GM23338 (cell line): ENCODE results near the gene AOAH. TPM values are rescaled to one million over a fixed set of nuclear protein-coding genes. Genes with fewer than 3 reads are reported as not detected.

Source experiments
- ATAC-seq: fragments of 200-7000 bp; cut with Tn5 transposase; 3 replicates; pipeline ENCODE4 v1.9.1; 2020
- DNase-seq: peaks from one replicate; pipeline ENCODE4 v3.0.0-alpha.2; 2015; ENCODE audit warnings: low spot score
- H2AFZ ChIP-seq: fragments of 200-600 bp; sonication (generic); 2 replicates; pipeline ENCODE4 v1.8.0; 2016; ENCODE audit warnings: antibody characterized with exemption, mild to moderate bottlenecking, moderate library complexity
- H3F3A ChIP-seq: fragments of 200-600 bp; sonication (generic); replicated peaks from 2 replicates; pipeline ENCODE4 v1.8.0; 2017; ENCODE audit warnings: antibody characterized with exemption, mixed run types, low read depth
- H3K27ac ChIP-seq: fragments of 200-600 bp; sonication (generic); 2 replicates; pipeline ENCODE4 v1.6.1; 2016; ENCODE audit warnings: low read depth
- H3K27me3 ChIP-seq: fragments of 200-600 bp; sonication (generic); 2 replicates; pipeline ENCODE4 v1.8.0; 2016; ENCODE audit warnings: mild to moderate bottlenecking, mixed run types, moderate library complexity; ENCODE audit not compliant: insufficient read depth
- H3K36me3 ChIP-seq: fragments of 200-600 bp; sonication (generic); 2 replicates; pipeline ENCODE4 v1.8.0; 2016; ENCODE audit warnings: mild to moderate bottlenecking; ENCODE audit not compliant: insufficient read depth
- H3K4me1 ChIP-seq: fragments of 200-600 bp; sonication (generic); 2 replicates; pipeline ENCODE4 v1.8.0; 2016; ENCODE audit warnings: mild to moderate bottlenecking, moderate library complexity; ENCODE audit not compliant: insufficient read depth
- H3K4me2 ChIP-seq: fragments of 200-600 bp; sonication (generic); 2 replicates; pipeline ENCODE4 v1.7.1; 2017; ENCODE audit warnings: mixed run types
- H3K4me3 ChIP-seq: fragments of 200-600 bp; sonication (generic); 2 replicates; pipeline ENCODE4 v1.6.1; 2016; ENCODE audit warnings: mixed run types
- H3K79me2 ChIP-seq: fragments of 200-600 bp; sonication (generic); replicated peaks from 2 replicates; pipeline ENCODE4 v1.8.0; 2017; ENCODE audit warnings: mild to moderate bottlenecking; ENCODE audit not compliant: insufficient read depth
- H3K9me2 ChIP-seq: fragments of 200-600 bp; sonication (generic); 2 replicates; pipeline ENCODE4 v1.8.0; 2017; ENCODE audit not compliant: insufficient read depth
- H4K20me1 ChIP-seq: fragments of 200-600 bp; sonication (generic); replicated peaks from 2 replicates; pipeline ENCODE4 v1.8.0; 2017; ENCODE audit warnings: mild to moderate bottlenecking; ENCODE audit not compliant: insufficient read depth
- H3K27ac Mint-ChIP-seq: 2 replicates; pipeline ENCODE4 v1.8.0; 2020; ENCODE audit warnings: inconsistent platforms, mild to moderate bottlenecking, moderate library complexity, mixed read lengths
- H3K27me3 Mint-ChIP-seq: 3 replicates; pipeline ENCODE4 v1.8.0; 2022; ENCODE audit warnings: low read depth, mild to moderate bottlenecking, moderate library complexity, mixed read lengths, inconsistent platforms; ENCODE audit not compliant: insufficient read depth, poor library complexity
- H3K36me3 Mint-ChIP-seq: 3 replicates; pipeline ENCODE4 v1.8.0; 2021; ENCODE audit warnings: low read depth, mild to moderate bottlenecking, inconsistent platforms, moderate library complexity, mixed read lengths
- H3K4me1 Mint-ChIP-seq: 3 replicates; pipeline ENCODE4 v1.8.0; 2020; ENCODE audit warnings: mild to moderate bottlenecking, inconsistent platforms, mixed read lengths
- H3K4me3 Mint-ChIP-seq: 3 replicates; pipeline ENCODE4 v1.8.0; 2021; ENCODE audit warnings: moderate library complexity, mild to moderate bottlenecking, inconsistent platforms, mixed read lengths
- H3K9me3 Mint-ChIP-seq: 3 replicates; pipeline ENCODE4 v1.8.0; 2020; ENCODE audit warnings: moderate library complexity, mild to moderate bottlenecking, inconsistent platforms, mixed read lengths
- CREB1 ChIP-seq: fragments of 250-450 bp; sonication (Bioruptor Pico); IDR thresholded peaks from 2 replicates; pipeline ENCODE4 v1.5.0; 2020; ENCODE audit warnings: low read depth, mild to moderate bottlenecking, moderate library complexity
- EZH2 ChIP-seq: fragments of 200-600 bp; sonication (generic); IDR thresholded peaks from one replicate; pipeline ENCODE4 v1.8.0; 2017; ENCODE audit warnings: antibody characterized with exemption, mild to moderate bottlenecking, low read depth; ENCODE audit not compliant: unreplicated experiment
- JUNB ChIP-seq: IDR thresholded peaks from one replicate; pipeline ENCODE4 v1.6.1; 2016; ENCODE audit warnings: antibody characterized with exemption; ENCODE audit not compliant: unreplicated experiment
- NANOG ChIP-seq: IDR thresholded peaks from 2 replicates; pipeline ENCODE4 v1.6.1; 2016; ENCODE audit warnings: antibody characterized with exemption, borderline replicate concordance
- POLR2AphosphoS5 ChIP-seq: IDR thresholded peaks from 2 replicates; pipeline ENCODE4 v1.6.1; 2016; ENCODE audit warnings: antibody characterized with exemption, low read depth
- STAT1 ChIP-seq: IDR thresholded peaks from one replicate; pipeline ENCODE4 v1.6.1; 2016; ENCODE audit warnings: antibody characterized with exemption; ENCODE audit not compliant: unreplicated experiment
- ZNF114 ChIP-seq: fragments of 250-450 bp; sonication (Bioruptor Pico); IDR thresholded peaks from 2 replicates; pipeline ENCODE4 v1.5.0; 2020; ENCODE audit warnings: mild to moderate bottlenecking, moderate library complexity
- ZNF331 ChIP-seq: fragments of 250-450 bp; sonication (Bioruptor Pico); IDR thresholded peaks from 2 replicates; pipeline ENCODE4 v1.5.0; 2020; ENCODE audit warnings: low read depth, mild to moderate bottlenecking, moderate library complexity
- polyA plus RNA-seq: library from polyadenylated mRNA; unstranded; fragments of >200 nt; fragmentation: Nextera tagmentation; extraction: Ambion mirVana; gene quantifications from 2 replicates; pipeline ENCODE4 v1.2.1, GENCODE V29; 2016
- total RNA-seq: library from RNA; depleted of rRNA; stranded (reverse); fragments of >200 nt; shearing (Covaris generic); gene quantifications from 2 replicates; pipeline ENCODE4 v1.2.3, GENCODE V29; 2014
- TF ChIP-seq, protein P1 (sequence below): IDR thresholded peaks from one replicate; pipeline ENCODE4 v1.6.1; 2018; ENCODE audit warnings: antibody characterized with exemption; ENCODE audit not compliant: unreplicated experiment
- TF ChIP-seq, protein P2 (sequence below), 2 experiments: fragments of 200-600 bp in 1 of 2; sonication (generic) in 1 of 2; conservative IDR thresholded peaks; 2 replicates each; pipeline versions ENCODE4 v1.5.1 to v1.6.1; 2016 to 2017; ENCODE audit warnings: antibody characterized with exemption in 2 of 2, low read depth in 2 of 2, mild to moderate bottlenecking in 2 of 2, moderate library complexity in 1 of 2
- TF ChIP-seq, protein P3 (sequence below): fragments of 250-450 bp; sonication (Bioruptor Pico); IDR thresholded peaks from 2 replicates; pipeline ENCODE4 v1.5.0; 2020; ENCODE audit warnings: mild to moderate bottlenecking, moderate library complexity

The AOAH gene
- total and polyA plus RNA-seq, 2 experiments from 2014 or later, result not detected

- TF ChIP-seq, protein P1, sequence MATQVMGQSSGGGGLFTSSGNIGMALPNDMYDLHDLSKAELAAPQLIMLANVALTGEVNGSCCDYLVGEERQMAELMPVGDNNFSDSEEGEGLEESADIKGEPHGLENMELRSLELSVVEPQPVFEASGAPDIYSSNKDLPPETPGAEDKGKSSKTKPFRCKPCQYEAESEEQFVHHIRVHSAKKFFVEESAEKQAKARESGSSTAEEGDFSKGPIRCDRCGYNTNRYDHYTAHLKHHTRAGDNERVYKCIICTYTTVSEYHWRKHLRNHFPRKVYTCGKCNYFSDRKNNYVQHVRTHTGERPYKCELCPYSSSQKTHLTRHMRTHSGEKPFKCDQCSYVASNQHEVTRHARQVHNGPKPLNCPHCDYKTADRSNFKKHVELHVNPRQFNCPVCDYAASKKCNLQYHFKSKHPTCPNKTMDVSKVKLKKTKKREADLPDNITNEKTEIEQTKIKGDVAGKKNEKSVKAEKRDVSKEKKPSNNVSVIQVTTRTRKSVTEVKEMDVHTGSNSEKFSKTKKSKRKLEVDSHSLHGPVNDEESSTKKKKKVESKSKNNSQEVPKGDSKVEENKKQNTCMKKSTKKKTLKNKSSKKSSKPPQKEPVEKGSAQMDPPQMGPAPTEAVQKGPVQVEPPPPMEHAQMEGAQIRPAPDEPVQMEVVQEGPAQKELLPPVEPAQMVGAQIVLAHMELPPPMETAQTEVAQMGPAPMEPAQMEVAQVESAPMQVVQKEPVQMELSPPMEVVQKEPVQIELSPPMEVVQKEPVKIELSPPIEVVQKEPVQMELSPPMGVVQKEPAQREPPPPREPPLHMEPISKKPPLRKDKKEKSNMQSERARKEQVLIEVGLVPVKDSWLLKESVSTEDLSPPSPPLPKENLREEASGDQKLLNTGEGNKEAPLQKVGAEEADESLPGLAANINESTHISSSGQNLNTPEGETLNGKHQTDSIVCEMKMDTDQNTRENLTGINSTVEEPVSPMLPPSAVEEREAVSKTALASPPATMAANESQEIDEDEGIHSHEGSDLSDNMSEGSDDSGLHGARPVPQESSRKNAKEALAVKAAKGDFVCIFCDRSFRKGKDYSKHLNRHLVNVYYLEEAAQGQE, result no peak
- no peak for TF ChIP-seq POLR2AphosphoS5
- no peak for TF ChIP-seq JUNB
- TF ChIP-seq, protein P2, sequence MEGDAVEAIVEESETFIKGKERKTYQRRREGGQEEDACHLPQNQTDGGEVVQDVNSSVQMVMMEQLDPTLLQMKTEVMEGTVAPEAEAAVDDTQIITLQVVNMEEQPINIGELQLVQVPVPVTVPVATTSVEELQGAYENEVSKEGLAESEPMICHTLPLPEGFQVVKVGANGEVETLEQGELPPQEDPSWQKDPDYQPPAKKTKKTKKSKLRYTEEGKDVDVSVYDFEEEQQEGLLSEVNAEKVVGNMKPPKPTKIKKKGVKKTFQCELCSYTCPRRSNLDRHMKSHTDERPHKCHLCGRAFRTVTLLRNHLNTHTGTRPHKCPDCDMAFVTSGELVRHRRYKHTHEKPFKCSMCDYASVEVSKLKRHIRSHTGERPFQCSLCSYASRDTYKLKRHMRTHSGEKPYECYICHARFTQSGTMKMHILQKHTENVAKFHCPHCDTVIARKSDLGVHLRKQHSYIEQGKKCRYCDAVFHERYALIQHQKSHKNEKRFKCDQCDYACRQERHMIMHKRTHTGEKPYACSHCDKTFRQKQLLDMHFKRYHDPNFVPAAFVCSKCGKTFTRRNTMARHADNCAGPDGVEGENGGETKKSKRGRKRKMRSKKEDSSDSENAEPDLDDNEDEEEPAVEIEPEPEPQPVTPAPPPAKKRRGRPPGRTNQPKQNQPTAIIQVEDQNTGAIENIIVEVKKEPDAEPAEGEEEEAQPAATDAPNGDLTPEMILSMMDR (conservative IDR thresholded peaks at IDR 0.05; ENCODE audit: low read depth in 2 of 2), result no peak
- TF ChIP-seq ZNF331 (CRISPR knock-in tag), result no peak
- no peak for TF ChIP-seq CREB1 (CRISPR knock-in tag)
These were observed 238.0 kb downstream of the AOAH start (continued) for GRCh38 chr7:36486336-36486735.

DNA sequence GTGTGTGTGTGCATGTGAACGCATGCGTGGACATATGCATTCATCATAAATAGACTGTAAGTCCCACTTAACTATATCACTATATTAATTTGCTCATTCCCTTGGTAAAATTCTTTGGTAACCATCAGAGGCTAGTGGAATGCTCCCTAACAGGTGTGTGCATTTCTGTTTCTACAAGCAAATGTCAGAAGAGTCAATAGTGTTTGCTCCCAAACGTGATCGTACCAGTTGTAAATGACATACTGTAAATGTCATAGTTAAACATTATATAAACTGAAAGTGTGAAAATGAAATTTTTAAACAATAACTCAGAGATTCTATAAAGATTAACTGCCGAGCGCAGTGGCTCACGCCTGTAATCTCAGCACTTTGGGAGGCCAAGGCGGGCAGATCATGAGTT is 240.0 kb downstream of the AOAH start:
- no peak overlapping the region for H3K4me2 ChIP-seq
- no peak overlapping the region for H3K27ac ChIP-seq
- H3K27me3 ChIP-seq, result no peaks in the 10 kb centered on the region
- 0 out of 2 replicates have a peak, but pooled peaks cover 5% of the 10 kb centered on the region for H3K9me2 ChIP-seq
- H2AFZ ChIP-seq, result no peak overlapping the region
- no peaks in the 10 kb centered on the region for H3K79me2 ChIP-seq
- peaks cover 2% of the 10 kb centered on the region for H3K27me3 Mint-ChIP-seq
- no peak overlapping the region for H3K27ac Mint-ChIP-seq
- no peaks in the 10 kb centered on the region for H3K4me1 Mint-ChIP-seq
- no peak for TF ChIP-seq JUNB
- no peak for TF ChIP-seq NANOG
- TF ChIP-seq STAT1, result no peak
- TF ChIP-seq, protein P2 (conservative IDR thresholded peaks at IDR 0.05; ENCODE audit: low read depth in 2 of 2), result no peak
- TF ChIP-seq, protein P3, sequence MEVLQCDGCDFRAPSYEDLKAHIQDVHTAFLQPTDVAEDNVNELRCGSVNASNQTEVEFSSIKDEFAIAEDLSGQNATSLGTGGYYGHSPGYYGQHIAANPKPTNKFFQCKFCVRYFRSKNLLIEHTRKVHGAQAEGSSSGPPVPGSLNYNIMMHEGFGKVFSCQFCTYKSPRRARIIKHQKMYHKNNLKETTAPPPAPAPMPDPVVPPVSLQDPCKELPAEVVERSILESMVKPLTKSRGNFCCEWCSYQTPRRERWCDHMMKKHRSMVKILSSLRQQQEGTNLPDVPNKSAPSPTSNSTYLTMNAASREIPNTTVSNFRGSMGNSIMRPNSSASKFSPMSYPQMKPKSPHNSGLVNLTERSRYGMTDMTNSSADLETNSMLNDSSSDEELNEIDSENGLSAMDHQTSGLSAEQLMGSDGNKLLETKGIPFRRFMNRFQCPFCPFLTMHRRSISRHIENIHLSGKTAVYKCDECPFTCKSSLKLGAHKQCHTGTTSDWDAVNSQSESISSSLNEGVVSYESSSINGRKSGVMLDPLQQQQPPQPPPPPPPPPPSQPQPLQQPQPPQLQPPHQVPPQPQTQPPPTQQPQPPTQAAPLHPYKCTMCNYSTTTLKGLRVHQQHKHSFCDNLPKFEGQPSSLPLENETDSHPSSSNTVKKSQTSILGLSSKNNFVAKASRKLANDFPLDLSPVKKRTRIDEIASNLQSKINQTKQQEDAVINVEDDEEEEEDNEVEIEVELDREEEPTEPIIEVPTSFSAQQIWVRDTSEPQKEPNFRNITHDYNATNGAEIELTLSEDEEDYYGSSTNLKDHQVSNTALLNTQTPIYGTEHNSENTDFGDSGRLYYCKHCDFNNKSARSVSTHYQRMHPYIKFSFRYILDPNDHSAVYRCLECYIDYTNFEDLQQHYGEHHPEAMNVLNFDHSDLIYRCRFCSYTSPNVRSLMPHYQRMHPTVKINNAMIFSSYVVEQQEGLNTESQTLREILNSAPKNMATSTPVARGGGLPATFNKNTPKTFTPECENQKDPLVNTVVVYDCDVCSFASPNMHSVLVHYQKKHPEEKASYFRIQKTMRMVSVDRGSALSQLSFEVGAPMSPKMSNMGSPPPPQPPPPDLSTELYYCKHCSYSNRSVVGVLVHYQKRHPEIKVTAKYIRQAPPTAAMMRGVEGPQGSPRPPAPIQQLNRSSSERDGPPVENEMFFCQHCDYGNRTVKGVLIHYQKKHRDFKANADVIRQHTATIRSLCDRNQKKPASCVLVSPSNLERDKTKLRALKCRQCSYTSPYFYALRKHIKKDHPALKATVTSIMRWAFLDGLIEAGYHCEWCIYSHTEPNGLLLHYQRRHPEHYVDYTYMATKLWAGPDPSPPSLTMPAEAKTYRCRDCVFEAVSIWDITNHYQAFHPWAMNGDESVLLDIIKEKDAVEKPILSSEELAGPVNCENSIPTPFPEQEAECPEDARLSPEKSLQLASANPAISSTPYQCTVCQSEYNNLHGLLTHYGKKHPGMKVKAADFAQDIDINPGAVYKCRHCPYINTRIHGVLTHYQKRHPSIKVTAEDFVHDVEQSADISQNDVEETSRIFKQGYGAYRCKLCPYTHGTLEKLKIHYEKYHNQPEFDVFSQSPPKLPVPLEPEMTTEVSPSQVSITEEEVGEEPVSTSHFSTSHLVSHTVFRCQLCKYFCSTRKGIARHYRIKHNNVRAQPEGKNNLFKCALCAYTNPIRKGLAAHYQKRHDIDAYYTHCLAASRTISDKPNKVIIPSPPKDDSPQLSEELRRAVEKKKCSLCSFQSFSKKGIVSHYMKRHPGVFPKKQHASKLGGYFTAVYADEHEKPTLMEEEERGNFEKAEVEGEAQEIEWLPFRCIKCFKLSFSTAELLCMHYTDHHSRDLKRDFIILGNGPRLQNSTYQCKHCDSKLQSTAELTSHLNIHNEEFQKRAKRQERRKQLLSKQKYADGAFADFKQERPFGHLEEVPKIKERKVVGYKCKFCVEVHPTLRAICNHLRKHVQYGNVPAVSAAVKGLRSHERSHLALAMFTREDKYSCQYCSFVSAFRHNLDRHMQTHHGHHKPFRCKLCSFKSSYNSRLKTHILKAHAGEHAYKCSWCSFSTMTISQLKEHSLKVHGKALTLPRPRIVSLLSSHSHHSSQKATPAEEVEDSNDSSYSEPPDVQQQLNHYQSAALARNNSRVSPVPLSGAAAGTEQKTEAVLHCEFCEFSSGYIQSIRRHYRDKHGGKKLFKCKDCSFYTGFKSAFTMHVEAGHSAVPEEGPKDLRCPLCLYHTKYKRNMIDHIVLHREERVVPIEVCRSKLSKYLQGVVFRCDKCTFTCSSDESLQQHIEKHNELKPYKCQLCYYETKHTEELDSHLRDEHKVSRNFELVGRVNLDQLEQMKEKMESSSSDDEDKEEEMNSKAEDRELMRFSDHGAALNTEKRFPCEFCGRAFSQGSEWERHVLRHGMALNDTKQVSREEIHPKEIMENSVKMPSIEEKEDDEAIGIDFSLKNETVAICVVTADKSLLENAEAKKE (CRISPR knock-in tag), result no peak
- no peak for TF ChIP-seq EZH2
- TF ChIP-seq POLR2AphosphoS5, result no peak
- no peak for TF ChIP-seq ZNF114
- no peaks in the 10 kb centered on the region for H4K20me1 ChIP-seq
- no peak overlapping the region for H3K4me3 ChIP-seq
- no peak for DNase-seq
- H3F3A ChIP-seq, result no peaks in the 10 kb centered on the region
- H3K36me3 ChIP-seq, result no peaks in the 10 kb centered on the region
- no peak overlapping the region for H3K4me3 Mint-ChIP-seq
- H3K36me3 Mint-ChIP-seq, result no peaks in the 10 kb centered on the region
- no peaks in the 10 kb centered on the region for H3K4me1 ChIP-seq
- H3K9me3 Mint-ChIP-seq, result peaks cover 6% of the 10 kb centered on the region; the same call in 2 of the 3 replicates
- no peak for ATAC-seq
